Activated naive CD8-positive, alpha-beta T cell treated with anti-CD3 and anti-CD28 coated beads, Interleukin-2, amount 10 ng/mL, durations not matched to agents 7 days and 5 days (primary cell): ENCODE data around the gene BRMS1L. TPM values are rescaled to one million over a fixed set of nuclear protein-coding genes. Genes with fewer than 3 reads are reported as not detected.
"Not testable (repeated sequence)": the region's sequence is repeated elsewhere in the genome, so short reads cannot be mapped to it uniquely, and the experiment has no call there.

ENCODE experiments used
- ATAC-seq: fragments of 150-1000 bp; cut with Tn5 transposase; one replicate; pipeline ENCODE4 v1.10.0; 2021; ENCODE audit warnings: low read depth, moderate library complexity
- POLR2A ChIA-PET: fragments of 350-600 bp; sonication (Branson Sonifier 250); formaldehyde crosslinking; loops from one replicate; lab custom pipeline; 2021; ENCODE audit warnings: antibody characterized with exemption; lab: Charles Lee
- DNase-seq: peaks from one replicate; pipeline ENCODE4 v3.0.0; 2021
- H3K27ac Mint-ChIP-seq: one replicate; pipeline ENCODE4 v1.8.0; 2022; ENCODE audit warnings: mild to moderate bottlenecking, mixed read lengths
- H3K27me3 Mint-ChIP-seq: one replicate; pipeline ENCODE4 v1.8.0; 2022; ENCODE audit warnings: mild to moderate bottlenecking, moderate library complexity, mixed read lengths
- H3K36me3 Mint-ChIP-seq: one replicate; pipeline ENCODE4 v1.8.0; 2021; ENCODE audit warnings: mild to moderate bottlenecking, mixed read lengths
- H3K4me1 Mint-ChIP-seq: one replicate; pipeline ENCODE4 v1.8.0; 2021; ENCODE audit warnings: mixed read lengths
- H3K4me3 Mint-ChIP-seq: one replicate; pipeline ENCODE4 v1.8.0; 2022; ENCODE audit warnings: mild to moderate bottlenecking, moderate library complexity, mixed read lengths
- H3K9me3 Mint-ChIP-seq: one replicate; pipeline ENCODE4 v1.8.0; 2021; ENCODE audit warnings: mixed read lengths
- total RNA-seq, 2 experiments: library from RNA; stranded (reverse); gene quantifications; one replicate each; pipeline ENCODE4 v1.2.3, GENCODE V29; 2021

Gene BRMS1L
- total RNA-seq, result 1 to 10 TPM; 5.0 to 7.8 TPM

- ATAC-seq, result peak; percentile 98
- DNase-seq, result peak; percentile 95
- POLR2A ChIA-PET, result interaction anchor here (0.5 to 1.3 kb wide), 5 partner anchors 10 to 842 kb away, joined by 3 to 6 read pairs (median 4); partner anchors contain the start of gene RALGAPA1
- Mint-ChIP-seq H3K4me3 (peak within 1 kb of the TSS; percentile 86), H3K9me3 (no peaks in the 10 kb centered on the region), H3K4me1 (peaks cover 22% of the 10 kb centered on the region), H3K36me3 (peaks cover 7% of the 10 kb centered on the region), H3K27ac (peak within 1 kb of the TSS; percentile 93), H3K27me3 (no peaks in the 10 kb centered on the region)
Observed at GRCh38 chr14:35826218-35826951, at the start of gene BRMS1L. Gene BRMS1L (plus strand): TSS chr14:35826338. CDS start chr14:35826517, 179 bp downstream.

- H3K27me3 Mint-ChIP-seq, result no peaks in the 10 kb centered on the region
- ATAC-seq (no peak), DNase-seq (no peak)
- H3K27ac Mint-ChIP-seq, result no peak overlapping the region
- H3K36me3 Mint-ChIP-seq, result peaks cover 18% of the 10 kb centered on the region
- POLR2A ChIA-PET, result no interaction called here
- H3K9me3 Mint-ChIP-seq, result peaks cover 12% of the 10 kb centered on the region
- no peaks in the 10 kb centered on the region for H3K4me1 Mint-ChIP-seq
- H3K4me3 Mint-ChIP-seq, result no peak overlapping the region
Observed at GRCh38 chr14:35776823-35777222, 49.3 kb upstream of the BRMS1L start.

- peaks cover 12% of the 10 kb centered on the region for H3K9me3 Mint-ChIP-seq
- H3K4me3 Mint-ChIP-seq, POLR2A ChIA-PET, H3K4me1 Mint-ChIP-seq, DNase-seq, H3K27me3 Mint-ChIP-seq, ATAC-seq, H3K27ac Mint-ChIP-seq: not testable (repeated sequence)
- peaks cover 18% of the 10 kb centered on the region for H3K36me3 Mint-ChIP-seq
Observed at GRCh38 chr14:35777550-35777949, 48.6 kb upstream of the BRMS1L start.

- POLR2A ChIA-PET, result no interaction called here
- Mint-ChIP-seq H3K4me3 (no peak overlapping the region), H3K27me3 (no peaks in the 10 kb centered on the region), H3K9me3 (peaks cover 12% of the 10 kb centered on the region), H3K27ac (no peak overlapping the region), H3K36me3 (peaks cover 20% of the 10 kb centered on the region), H3K4me1 (peaks cover under 1% of the 10 kb centered on the region)
- ATAC-seq (no peak), DNase-seq (no peak)
Observed at GRCh38 chr14:35779368-35779767, 46.8 kb upstream of the BRMS1L start.

GRCh38 chr14:35783699-35784098, 42.4 kb upstream of the BRMS1L start:
- ATAC-seq, result no peak
- H3K4me3 Mint-ChIP-seq, result no peak overlapping the region
- peaks cover 2% of the 10 kb centered on the region for H3K4me1 Mint-ChIP-seq
- H3K36me3 Mint-ChIP-seq, result peaks cover 24% of the 10 kb centered on the region
- POLR2A ChIA-PET, result no interaction called here
- no peak overlapping the region for H3K27ac Mint-ChIP-seq
- H3K9me3 Mint-ChIP-seq, result peaks cover 12% of the 10 kb centered on the region
- DNase-seq, result no peak
- peaks cover 2% of the 10 kb centered on the region for H3K27me3 Mint-ChIP-seq

GRCh38 chr14:35786856-35787255, 39.3 kb upstream of the BRMS1L start:
- DNase-seq (no peak), ATAC-seq (no peak)
- H3K36me3 Mint-ChIP-seq, result peaks cover 12% of the 10 kb centered on the region
- H3K9me3 Mint-ChIP-seq, result no peaks in the 10 kb centered on the region
- no peak overlapping the region for H3K4me3 Mint-ChIP-seq
- POLR2A ChIA-PET, result no interaction called here
- H3K27ac Mint-ChIP-seq, result no peak overlapping the region
- H3K4me1 Mint-ChIP-seq, result peaks cover 13% of the 10 kb centered on the region
- peaks cover 2% of the 10 kb centered on the region for H3K27me3 Mint-ChIP-seq

GRCh38 chr14:35789651-35790050, 36.5 kb upstream of the BRMS1L start:
- Mint-ChIP-seq H3K9me3 (no peaks in the 10 kb centered on the region), H3K27ac (no peak overlapping the region)
- no peak for DNase-seq

GRCh38 chr14:35797796-35798195, 28.3 kb upstream of the BRMS1L start:
- Mint-ChIP-seq H3K4me1 (peaks cover 7% of the 10 kb centered on the region), H3K36me3 (peaks cover 6% of the 10 kb centered on the region), H3K9me3 (no peaks in the 10 kb centered on the region), H3K27ac (no peak overlapping the region), H3K4me3 (no peak overlapping the region), H3K27me3 (no peaks in the 10 kb centered on the region)
- ATAC-seq (no peak), DNase-seq (no peak)
- POLR2A ChIA-PET, result no interaction called here

More at GRCh38 chr14:35789651-35790050, 36.5 kb upstream of the BRMS1L start:
- Mint-ChIP-seq H3K4me3 (no peak overlapping the region), H3K36me3 (peaks cover 9% of the 10 kb centered on the region), H3K4me1 (peaks cover 11% of the 10 kb centered on the region), H3K27me3 (peaks cover 2% of the 10 kb centered on the region)
- POLR2A ChIA-PET, result no interaction called here
- ATAC-seq, result peak; percentile 65

GRCh38 chr14:35806006-35806907, 19.9 kb upstream of the BRMS1L start:
- POLR2A ChIA-PET, result no interaction called here
- no peak overlapping the region for H3K27ac Mint-ChIP-seq
- no peak overlapping the region for H3K4me3 Mint-ChIP-seq
- H3K9me3 Mint-ChIP-seq, result no peaks in the 10 kb centered on the region
- no peaks in the 10 kb centered on the region for H3K27me3 Mint-ChIP-seq
- peaks cover 18% of the 10 kb centered on the region for H3K4me1 Mint-ChIP-seq
- no peak for DNase-seq
- H3K36me3 Mint-ChIP-seq, result peaks cover 16% of the 10 kb centered on the region
- ATAC-seq, result no peak

- H3K36me3 Mint-ChIP-seq, result peaks cover 14% of the 10 kb centered on the region
- H3K4me3 Mint-ChIP-seq, result peak overlapping the region; percentile 99
- ATAC-seq (no peak), DNase-seq (no peak)
- POLR2A ChIA-PET, result no interaction called here
- no peaks in the 10 kb centered on the region for H3K9me3 Mint-ChIP-seq
- H3K27ac Mint-ChIP-seq, result peak overlapping the region; percentile 24
- H3K27me3 Mint-ChIP-seq, result no peaks in the 10 kb centered on the region
- peaks cover 18% of the 10 kb centered on the region for H3K4me1 Mint-ChIP-seq
Observed at GRCh38 chr14:35807131-35807961, 18.8 kb upstream of the BRMS1L start.

- ATAC-seq (no peak), DNase-seq (no peak)
- H3K36me3 Mint-ChIP-seq, result peaks cover 9% of the 10 kb centered on the region
- POLR2A ChIA-PET, result no interaction called here
- H3K27ac Mint-ChIP-seq, result peak overlapping the region; percentile 98
- H3K4me1 Mint-ChIP-seq, result peaks cover 18% of the 10 kb centered on the region
- H3K4me3 Mint-ChIP-seq, result peak overlapping the region; percentile 99
- H3K27me3 Mint-ChIP-seq, result no peaks in the 10 kb centered on the region
- no peaks in the 10 kb centered on the region for H3K9me3 Mint-ChIP-seq
Observed at GRCh38 chr14:35808076-35808637, 18.0 kb upstream of the BRMS1L start.

- H3K4me3 Mint-ChIP-seq, result peak within 1 kb of the TSS; percentile 99
- DNase-seq (peak; percentile 86), ATAC-seq (peak; percentile 97)
- peaks cover 18% of the 10 kb centered on the region for H3K4me1 Mint-ChIP-seq
- not testable (repeated sequence) for H3K36me3 Mint-ChIP-seq, H3K27me3 Mint-ChIP-seq, H3K9me3 Mint-ChIP-seq
- peak within 1 kb of the TSS; percentile 98 for H3K27ac Mint-ChIP-seq
- POLR2A ChIA-PET, result interaction anchor here (0.5 to 1.6 kb wide), 4 partner anchors 9 to 1788 kb away, joined by 3 to 8 read pairs (median 5); partner anchors contain the start of gene BRMS1L
Observed at GRCh38 chr14:35808638-35809563, 17.2 kb upstream of the BRMS1L start, which contains the start of gene RALGAPA1. Gene RALGAPA1 (minus strand): TSS chr14:35809295. CDS start chr14:35808835, 460 bp downstream.
